Left lung (tissue), 10 donors: ENCODE results near the gene SPP1. TPM values are rescaled to one million over a fixed set of nuclear protein-coding genes. Genes with fewer than 3 reads are reported as not detected.

Experiments
- ATAC-seq: fragments of 200-7000 bp; cut with Tn5 transposase; one replicate; pipeline ENCODE4 v1.9.1; 2020; ENCODE audit warnings: moderate library complexity
- DNase-seq, 4 donors: peaks; one replicate each; pipeline ENCODE4 v3.0.0-alpha.2; 2013 to 2020
- H3K27ac ChIP-seq, 2 donors: fragments of 200-600 bp; sonication (generic) in 1 of 2; one replicate each; pipeline versions ENCODE4 v1.5.0 to v1.8.0; 2020 to 2021
- H3K27me3 ChIP-seq, 2 donors: fragments of 200-600 bp; sonication (generic) in 1 of 2; one replicate each; pipeline versions ENCODE4 v1.5.0 to v1.8.0; 2020 to 2021
- H3K36me3 ChIP-seq, 2 donors: fragments of 200-600 bp; sonication (generic) in 1 of 2; one replicate each; pipeline versions ENCODE4 v1.5.0 to v1.8.0; 2020 to 2021
- H3K4me1 ChIP-seq, 2 donors: fragments of 200-600 bp; one replicate each; pipeline ENCODE4 v1.8.0; 2021
- H3K4me3 ChIP-seq, 2 donors: fragments of 200-600 bp; sonication (generic) in 1 of 2; one replicate each; pipeline versions ENCODE4 v1.5.0 to v1.8.0; 2020 to 2021; ENCODE audit warnings: mild to moderate bottlenecking in 1 of 2
- H3K9me3 ChIP-seq, 2 donors: fragments of 200-600 bp; sonication (generic) in 1 of 2; one replicate each; pipeline versions ENCODE4 v1.5.0 to v1.8.0; 2020 to 2021
- intact Hi-C, 2 donors: fragments of 100-400 bp; cut with DNase I; formaldehyde crosslinking; loops; one replicate each; pipeline versions ENCODE4 v1.11.2 to v1.14.2; 2022
- polyA plus RNA-seq, 6 donors: library from polyadenylated mRNA; unstranded; fragments of 120-200 nt; gene quantifications; one replicate each; pipeline ENCODE4 v1.2.1, GENCODE V29; 2013; ENCODE audit not compliant: insufficient read length in 6 of 6
- total RNA-seq, 2 donors: library from RNA; stranded (reverse); fragmentation: NEBNext Ultra II Directional; extraction: Animal tissue kit (Norgen Biotek cat#: 25700); gene quantifications; one replicate each; pipeline ENCODE4 v1.2.1, GENCODE V29; 2021
- TF ChIP-seq, protein P1 (sequence below), 2 donors: fragments of 200-600 bp; sonication (generic) in 1 of 2; IDR thresholded peaks; one replicate each; pipeline versions ENCODE4 v1.5.0 to v1.8.0; 2021; ENCODE audit warnings: antibody characterized with exemption in 2 of 2
- donor health status: DM: no; HTN: yes; CAD: no.
- donor health status: DM: no; HTN: no; CAD: no.

SPP1 gene
- total and polyA plus RNA-seq, 8 donors: 37.6 to 229 (median 75.8) TPM

DNA sequence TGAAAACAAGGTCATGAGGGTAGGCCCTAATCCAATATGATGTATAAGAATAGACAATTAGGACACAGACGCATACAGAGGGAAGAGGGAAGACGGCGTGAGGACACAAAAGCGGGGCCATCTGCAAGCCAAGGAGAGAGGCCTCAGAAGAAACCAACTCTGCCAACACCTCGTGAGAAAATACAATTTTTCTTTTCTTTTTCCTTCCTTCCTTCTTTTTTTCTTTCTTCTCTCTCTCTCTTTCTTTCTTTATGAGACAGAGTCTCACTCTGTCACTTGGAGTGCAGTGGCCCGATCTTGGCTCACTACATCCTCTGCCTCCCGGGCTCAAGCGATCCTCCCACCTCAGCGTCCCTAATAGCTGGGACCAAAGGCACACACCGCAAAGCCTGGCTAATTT lies 30.4 kb downstream of the SPP1 start:
- intact Hi-C loops: no loop called here
- H3K36me3 ChIP-seq: no peaks in the 10 kb centered on the region
- no peaks in the 10 kb centered on the region for H3K27me3 ChIP-seq
- TF ChIP-seq, protein P1, sequence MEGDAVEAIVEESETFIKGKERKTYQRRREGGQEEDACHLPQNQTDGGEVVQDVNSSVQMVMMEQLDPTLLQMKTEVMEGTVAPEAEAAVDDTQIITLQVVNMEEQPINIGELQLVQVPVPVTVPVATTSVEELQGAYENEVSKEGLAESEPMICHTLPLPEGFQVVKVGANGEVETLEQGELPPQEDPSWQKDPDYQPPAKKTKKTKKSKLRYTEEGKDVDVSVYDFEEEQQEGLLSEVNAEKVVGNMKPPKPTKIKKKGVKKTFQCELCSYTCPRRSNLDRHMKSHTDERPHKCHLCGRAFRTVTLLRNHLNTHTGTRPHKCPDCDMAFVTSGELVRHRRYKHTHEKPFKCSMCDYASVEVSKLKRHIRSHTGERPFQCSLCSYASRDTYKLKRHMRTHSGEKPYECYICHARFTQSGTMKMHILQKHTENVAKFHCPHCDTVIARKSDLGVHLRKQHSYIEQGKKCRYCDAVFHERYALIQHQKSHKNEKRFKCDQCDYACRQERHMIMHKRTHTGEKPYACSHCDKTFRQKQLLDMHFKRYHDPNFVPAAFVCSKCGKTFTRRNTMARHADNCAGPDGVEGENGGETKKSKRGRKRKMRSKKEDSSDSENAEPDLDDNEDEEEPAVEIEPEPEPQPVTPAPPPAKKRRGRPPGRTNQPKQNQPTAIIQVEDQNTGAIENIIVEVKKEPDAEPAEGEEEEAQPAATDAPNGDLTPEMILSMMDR (IDR thresholded peaks at IDR 0.05): no peak
- ATAC-seq (no peak), DNase-seq (peak in 1 of 4 donors; percentile 17)
- H3K4me1 ChIP-seq: peaks cover 3 to 33% of the 10 kb centered on the region in 2 donors
- H3K4me3 ChIP-seq: no peak overlapping the region
- H3K27ac ChIP-seq: no peak overlapping the region
- H3K9me3 ChIP-seq: no peaks in the 10 kb centered on the region

DNA sequence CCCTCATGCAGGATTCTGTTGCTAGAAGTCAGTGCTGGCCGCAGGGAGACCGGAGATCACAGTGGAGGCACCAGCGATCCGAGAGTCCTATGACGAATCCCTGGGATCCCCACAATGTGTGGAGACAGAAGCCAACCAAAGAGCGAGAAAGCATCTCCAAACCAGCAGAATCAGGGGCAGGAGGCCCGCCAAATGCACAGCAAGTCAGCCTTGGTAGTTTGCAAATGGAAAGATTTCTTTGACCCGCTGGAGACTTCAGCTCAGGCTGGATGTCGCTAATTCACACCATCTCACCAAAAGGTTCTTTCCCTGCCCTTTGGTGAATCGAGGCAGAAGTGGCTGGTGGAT lies 31.4 kb downstream of the SPP1 start:
- DNase-seq (peak in 1 of 4 donors; percentile 37), ATAC-seq (no peak)
- intact Hi-C loops: no loop called here
- Histone ChIP-seq H3K4me3 (peak overlapping the region; percentile 73 to 85), H3K27ac (peak overlapping the region in 1 of 2 donors; percentile 91), H3K36me3 (no peaks in the 10 kb centered on the region), H3K27me3 (no peaks in the 10 kb centered on the region), H3K4me1 (peaks cover 3 to 42% of the 10 kb centered on the region in 2 donors), H3K9me3 (no peaks in the 10 kb centered on the region)
- TF ChIP-seq, protein P1 (IDR thresholded peaks at IDR 0.05): no peak

DNA sequence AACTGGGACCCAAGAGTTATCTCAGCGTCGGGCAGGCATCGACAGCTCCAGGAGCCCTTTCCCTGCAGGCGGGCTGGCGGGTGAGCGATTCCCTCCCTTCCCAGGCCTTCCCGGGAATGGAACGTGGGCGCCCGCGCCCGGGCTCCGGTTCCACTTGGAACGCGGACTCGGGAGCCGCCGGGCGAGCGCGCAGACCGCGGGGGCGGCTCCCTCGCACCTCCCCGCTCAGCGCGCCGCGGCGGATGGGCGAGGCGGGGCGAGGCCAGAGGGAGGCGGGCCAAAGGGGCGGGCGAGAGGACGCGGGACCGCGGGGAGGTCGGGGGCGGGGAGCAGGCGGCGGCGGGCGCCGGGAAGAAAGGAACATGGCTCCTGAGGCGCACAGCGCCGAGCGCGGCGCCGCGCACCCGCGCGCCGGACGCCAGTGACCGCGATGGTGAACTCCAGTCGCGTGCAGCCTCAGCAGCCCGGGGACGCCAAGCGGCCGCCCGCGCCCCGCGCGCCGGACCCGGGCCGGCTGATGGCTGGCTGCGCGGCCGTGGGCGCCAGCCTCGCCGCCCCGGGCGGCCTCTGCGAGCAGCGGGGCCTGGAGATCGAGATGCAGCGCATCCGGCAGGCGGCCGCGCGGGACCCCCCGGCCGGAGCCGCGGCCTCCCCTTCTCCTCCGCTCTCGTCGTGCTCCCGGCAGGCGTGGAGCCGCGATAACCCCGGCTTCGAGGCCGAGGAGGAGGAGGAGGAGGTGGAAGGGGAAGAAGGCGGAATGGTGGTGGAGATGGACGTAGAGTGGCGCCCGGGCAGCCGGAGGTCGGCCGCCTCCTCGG lies 32.0 kb downstream of the SPP1 start, which contains the start of gene PKD2:
TSS of gene PKD2 (plus strand) at position 332 of the 818 bp plus-strand sequence. CDS start at position 431, 99 bp downstream.
- Histone ChIP-seq H3K27ac (peak within 1 kb of the TSS; percentile 72 to 91), H3K27me3 (no peaks in the 10 kb centered on the region), H3K4me1 (peaks cover 3 to 48% of the 10 kb centered on the region in 2 donors), H3K36me3 (no peaks in the 10 kb centered on the region), H3K4me3 (peak within 1 kb of the TSS; percentile 73 to 85), H3K9me3 (no peaks in the 10 kb centered on the region)
- ATAC-seq (peak; percentile 98), DNase-seq (peak; percentile 84 to 96 (median 90))
- intact Hi-C loops: no loop called here
- TF ChIP-seq, protein P1 (IDR thresholded peaks at IDR 0.05): no peak

DNA sequence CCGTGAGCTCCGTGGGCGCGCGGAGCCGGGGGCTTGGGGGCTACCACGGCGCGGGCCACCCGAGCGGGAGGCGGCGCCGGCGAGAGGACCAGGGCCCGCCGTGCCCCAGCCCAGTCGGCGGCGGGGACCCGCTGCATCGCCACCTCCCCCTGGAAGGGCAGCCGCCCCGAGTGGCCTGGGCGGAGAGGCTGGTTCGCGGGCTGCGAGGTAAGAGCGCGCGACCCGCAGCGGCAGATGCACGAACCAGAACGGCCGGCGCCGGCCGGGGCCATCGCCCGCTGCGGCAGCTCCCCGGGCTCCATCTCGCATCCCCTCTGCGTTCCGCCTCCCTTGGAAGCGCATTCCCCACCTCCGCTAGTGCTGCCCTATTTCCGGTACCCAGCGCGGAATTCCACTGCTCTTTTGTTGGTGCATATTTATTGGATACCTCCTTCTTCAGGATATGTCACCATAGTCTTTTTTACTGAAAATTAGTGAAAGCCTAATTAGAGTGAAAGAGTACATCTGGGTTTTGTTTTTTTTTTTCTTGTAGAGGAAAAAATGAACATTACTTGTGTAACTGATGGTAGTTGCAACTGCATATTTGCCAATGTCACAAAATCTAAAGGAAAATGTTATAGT lies 32.7 kb downstream of the SPP1 start:
- H3K36me3 ChIP-seq: no peaks in the 10 kb centered on the region
- intact Hi-C loops: no loop called here
- H3K27me3 ChIP-seq: no peaks in the 10 kb centered on the region
- no peaks in the 10 kb centered on the region for H3K9me3 ChIP-seq
- peaks cover 0 to 54% of the 10 kb centered on the region in 2 donors for H3K4me1 ChIP-seq
- peak overlapping the region; percentile 72 to 91 for H3K27ac ChIP-seq
- ATAC-seq (peak; percentile 57), DNase-seq (peak; percentile 41 to 86 (median 50))
- H3K4me3 ChIP-seq: peak overlapping the region; percentile 73 to 85
- TF ChIP-seq, protein P1 (IDR thresholded peaks at IDR 0.05): no peak

DNA sequence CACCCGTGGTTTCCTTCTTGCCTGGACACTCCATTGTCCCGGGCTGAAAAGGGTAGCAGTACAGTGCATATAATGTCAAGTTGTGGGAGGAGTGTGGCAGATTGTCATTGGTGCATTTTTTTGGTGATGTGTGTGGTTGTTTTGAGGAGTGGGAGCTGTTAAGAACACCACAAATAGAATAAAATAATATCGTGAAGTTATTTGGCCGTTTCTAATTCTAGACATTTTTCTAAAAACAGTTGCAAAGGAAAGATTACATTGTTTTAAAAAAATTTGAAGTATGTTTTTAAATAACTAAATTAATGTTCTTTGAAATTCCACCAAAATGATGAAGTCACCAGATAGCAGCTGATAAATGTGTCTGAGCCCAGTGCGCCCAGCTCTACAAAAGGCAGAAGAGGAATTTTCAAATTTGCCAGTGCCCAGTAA lies 33.2 kb downstream of the SPP1 start:
- H3K36me3 ChIP-seq: no peaks in the 10 kb centered on the region
- no peaks in the 10 kb centered on the region for H3K9me3 ChIP-seq
- H3K27ac ChIP-seq: peak overlapping the region; percentile 72 to 91
- TF ChIP-seq, protein P1 (IDR thresholded peaks at IDR 0.05): no peak
- peak overlapping the region; percentile 73 to 85 for H3K4me3 ChIP-seq
- no peaks in the 10 kb centered on the region for H3K27me3 ChIP-seq
- intact Hi-C loops: no loop called here
- H3K4me1 ChIP-seq: peaks cover 0 to 56% of the 10 kb centered on the region in 2 donors
- peak; percentile 15 for ATAC-seq
- no peak for DNase-seq
